Measurements from ENCODE around the gene WLS.
"Not testable (repeated sequence)": the region's sequence is repeated elsewhere in the genome, so short reads cannot be mapped to it uniquely, and the experiment has no call there.

The WLS gene

GRCh38 chr1:68270951-68271350 lies 38.6 kb upstream of the WLS start:
- TF ChIP-seq CTCF (IDR thresholded peaks at IDR 0.05; ENCODE audit: low read depth, low read length), result no peak
- H3K4me3 ChIP-seq (ENCODE audit: low read depth, low read length), result no peak overlapping the region

GRCh38 chr1:68269637-68270430 lies 37.5 kb upstream of the WLS start:
- no peak for TF ChIP-seq CTCF (IDR thresholded peaks at IDR 0.05; ENCODE audit: low read depth, low read length)
- H3K4me3 ChIP-seq (ENCODE audit: low read depth, low read length), result no peak overlapping the region

GRCh38 chr1:68268896-68269483 lies 36.7 kb upstream of the WLS start:
- H3K4me3 ChIP-seq (ENCODE audit: low read depth, low read length), result no peak overlapping the region
- TF ChIP-seq CTCF (IDR thresholded peaks at IDR 0.05; ENCODE audit: low read depth, low read length), result no peak

- H3K4me3 ChIP-seq (ENCODE audit: low read depth, low read length), result not testable (repeated sequence)
Observed at GRCh38 chr1:68256824-68257223, 24.5 kb upstream of the WLS start.

GRCh38 chr1:68255301-68255700 lies 23.0 kb upstream of the WLS start:
- no peak overlapping the region for H3K4me3 ChIP-seq (ENCODE audit: low read depth, low read length)
- TF ChIP-seq CTCF (IDR thresholded peaks at IDR 0.05; ENCODE audit: low read depth, low read length), result no peak

- H3K4me3 ChIP-seq (ENCODE audit: low read depth, low read length), result no peak overlapping the region
- no peak for TF ChIP-seq CTCF (IDR thresholded peaks at IDR 0.05; ENCODE audit: low read depth, low read length)
Observed at GRCh38 chr1:68254667-68255226, 22.4 kb upstream of the WLS start.

GRCh38 chr1:68237040-68237439 lies 4.7 kb upstream of the WLS start:
- H3K4me3 ChIP-seq (ENCODE audit: low read depth, low read length), result no peak overlapping the region
- TF ChIP-seq CTCF (IDR thresholded peaks at IDR 0.05; ENCODE audit: low read depth, low read length), result no peak

All from WI38 (cell line).